Spinal cord (tissue), 10 donors: ENCODE measurements around the gene SEC14L6. TPM values are rescaled to one million over a fixed set of nuclear protein-coding genes. Genes with fewer than 3 reads are reported as not detected.
"Not testable (repeated sequence)": the region's sequence is repeated elsewhere in the genome, so short reads cannot be mapped to it uniquely, and the experiment has no call there.

Experiments
- DNase-seq, 6 donors: peaks; one replicate each; pipeline versions ENCODE4 v3.0.0 to v3.0.0-alpha.2; 2013 to 2015; ENCODE audit warnings: low spot score in 6 of 6, low read depth in 4 of 6
- H3K27ac ChIP-seq: one replicate; pipeline ENCODE4 v1.5.1; 2013; ENCODE audit warnings: low read depth, low read length, control low read depth
- H3K27me3 ChIP-seq: one replicate; pipeline ENCODE4 v1.6.1; 2013; ENCODE audit warnings: low read length; ENCODE audit not compliant: control insufficient read depth, insufficient read depth
- H3K36me3 ChIP-seq: one replicate; pipeline ENCODE4 v1.6.1; 2013; ENCODE audit warnings: low read length; ENCODE audit not compliant: control insufficient read depth, insufficient read depth
- H3K4me1 ChIP-seq: one replicate; pipeline ENCODE4 v1.6.1; 2013; ENCODE audit warnings: low read length; ENCODE audit not compliant: control insufficient read depth, insufficient read depth
- H3K4me3 ChIP-seq: one replicate; pipeline ENCODE4 v1.5.1; 2013; ENCODE audit warnings: low read depth, low read length, control low read depth
- H3K9me3 ChIP-seq: one replicate; pipeline ENCODE4 v1.6.1; 2013; ENCODE audit warnings: low read length; ENCODE audit not compliant: control insufficient read depth, insufficient read depth
- WGBS: methylation state at CpG from one replicate; pipeline ENCODE4 v1.1.5; 2013; ENCODE audit warnings: missing lambda C conversion rate; ENCODE audit not compliant: insufficient coverage; 5-methylcytosine and 5-hydroxymethylcytosine counted together
- long read RNA-seq, 4 donors: transcript quantifications; one replicate each; lab custom pipeline, GENCODE V29; 2026
- polyA plus RNA-seq, 2 donors: library from polyadenylated mRNA; unstranded; fragments of 120-200 nt; gene quantifications; one replicate each; pipeline ENCODE4 v1.2.1, GENCODE V29; 2013; ENCODE audit not compliant: insufficient read length in 2 of 2
- total RNA-seq, 2 donors: library from RNA; depleted of rRNA in 1 of 2; stranded (reverse); fragments of 120-200 nt in 1 of 2; fragments of >200 nt in 1 of 2; gene quantifications; one replicate each; pipeline versions ENCODE4 v1.2.3 to v1.2.4, GENCODE V29; 2013 to 2014
- donor health status: healthy.

SEC14L6 gene
- 1 to 10 TPM; 3.1 to 7.9 TPM for total RNA-seq
- 1 to 10 TPM; 2.6 to 3.9 TPM for polyA plus RNA-seq
- long read RNA-seq, donor 1: 0 reads
- long read RNA-seq, donor 2: 0 reads
- long read RNA-seq, donor 3: 0 reads
- long read RNA-seq, donor 4: 0 reads

GRCh38 chr22:30546616-30547015, at the start of gene SEC14L6:
Gene SEC14L6 (minus strand): TSS chr22:30546741. CDS start chr22:30546682, 59 bp downstream.
- Histone ChIP-seq H3K4me1 (peaks cover 22% of the 10 kb centered on the region), H3K36me3 (no peaks in the 10 kb centered on the region), H3K27me3 (peaks cover 3% of the 10 kb centered on the region), H3K9me3 (no peaks in the 10 kb centered on the region), H3K27ac (no peak within 1 kb of the TSS), H3K4me3 (no peak within 1 kb of the TSS)
- DNase-seq: no peak
- WGBS: 92% methylated on average over 7 of the region's 7 CpGs

- no peak for DNase-seq
- Histone ChIP-seq H3K4me1 (peaks cover 8% of the 10 kb centered on the region), H3K9me3 (no peaks in the 10 kb centered on the region), H3K27me3 (no peaks in the 10 kb centered on the region), H3K27ac (no peak overlapping the region), H3K4me3 (no peak overlapping the region), H3K36me3 (no peaks in the 10 kb centered on the region)
- 60% methylated on average over 2 of the region's 2 CpGs for WGBS
These were observed 49.7 kb upstream of the SEC14L6 start for GRCh38 chr22:30596199-30596598.

DNA sequence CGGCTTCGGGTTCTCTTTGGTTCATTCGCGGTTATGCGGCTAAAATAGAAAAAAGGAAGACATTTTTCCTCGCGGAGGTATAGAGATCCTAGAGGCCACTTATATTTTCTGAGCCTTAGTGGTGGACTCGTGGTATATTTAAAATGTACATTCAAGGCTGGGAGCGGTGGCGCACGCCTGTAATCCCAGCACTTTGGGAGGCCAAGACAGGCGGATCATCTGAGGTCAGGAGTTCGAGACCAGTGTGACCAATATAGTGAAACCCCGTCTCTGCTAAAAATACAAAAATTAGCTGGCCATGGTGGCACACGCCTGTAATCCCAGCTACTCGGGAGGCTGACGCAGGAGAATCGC, 45.8 kb upstream of the SEC14L6 start:
- not testable (repeated sequence) for DNase-seq, H3K27me3 ChIP-seq, H3K4me1 ChIP-seq, H3K9me3 ChIP-seq
- Histone ChIP-seq H3K27ac (peak overlapping the region; percentile 74), H3K36me3 (peaks cover 20% of the 10 kb centered on the region), H3K4me3 (peak overlapping the region; percentile 63)
- 33% methylated on average over 18 of the region's 18 CpGs for WGBS

- under 1% methylated on average over 45 of the region's 49 CpGs for WGBS
- peak; percentile 96 to 100 (median 98) for DNase-seq
- H3K4me1 ChIP-seq: peaks cover 10% of the 10 kb centered on the region
- H3K36me3 ChIP-seq: peaks cover 26% of the 10 kb centered on the region
- H3K4me3 ChIP-seq: peak within 1 kb of the TSS; percentile 63
- H3K27ac ChIP-seq: peak within 1 kb of the TSS; percentile 74
- H3K9me3 ChIP-seq: no peaks in the 10 kb centered on the region
- H3K27me3 ChIP-seq: no peaks in the 10 kb centered on the region
These were observed 45.2 kb upstream of the SEC14L6 start, which contains the start of gene PES1 for GRCh38 chr22:30591588-30592359. Gene PES1 (minus strand): TSS chr22:30591910. CDS start chr22:30591833, 77 bp downstream.

DNA sequence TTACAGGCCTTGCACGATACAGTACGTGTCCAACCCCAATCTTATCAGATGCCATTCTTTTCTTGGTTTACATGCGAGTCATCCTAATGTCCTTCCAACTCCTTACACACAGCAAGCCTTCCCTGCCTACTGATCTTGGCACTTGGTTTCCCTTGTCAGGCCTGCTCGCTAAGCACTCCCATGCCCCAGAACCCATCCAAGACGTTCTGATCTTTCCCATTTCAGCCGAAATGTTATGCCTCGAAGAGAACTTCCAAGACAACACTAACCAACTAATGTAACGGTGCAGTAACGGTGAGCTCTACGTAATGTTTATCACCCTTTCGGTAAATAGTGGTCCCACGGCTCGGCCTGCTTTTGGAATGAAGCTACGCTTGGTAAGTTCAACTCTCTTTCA, 44.6 kb upstream of the SEC14L6 start:
- Histone ChIP-seq H3K4me1 (peaks cover 10% of the 10 kb centered on the region), H3K9me3 (no peaks in the 10 kb centered on the region), H3K4me3 (peak overlapping the region; percentile 63), H3K27ac (no peak overlapping the region), H3K36me3 (peaks cover 32% of the 10 kb centered on the region), H3K27me3 (no peaks in the 10 kb centered on the region)
- DNase-seq: peak in 2 of 6 donors; percentile 1 to 18
- 6% methylated on average over 14 of the region's 14 CpGs for WGBS

- WGBS: 100% methylated on average over 5 of the region's 8 CpGs
- DNase-seq: no peak
- H3K27me3 ChIP-seq: no peaks in the 10 kb centered on the region
- no peak overlapping the region for H3K4me3 ChIP-seq
- no peaks in the 10 kb centered on the region for H3K9me3 ChIP-seq
- H3K36me3 ChIP-seq: peaks cover 78% of the 10 kb centered on the region
- H3K4me1 ChIP-seq: peaks cover 33% of the 10 kb centered on the region
- H3K27ac ChIP-seq: no peak overlapping the region
These were observed 39.9 kb upstream of the SEC14L6 start for GRCh38 chr22:30586414-30586813.

- WGBS: 96% methylated on average over 15 of the region's 15 CpGs
- Histone ChIP-seq H3K9me3 (no peaks in the 10 kb centered on the region), H3K4me1 (peaks cover 29% of the 10 kb centered on the region), H3K27me3 (no peaks in the 10 kb centered on the region), H3K27ac (no peak overlapping the region), H3K4me3 (no peak overlapping the region), H3K36me3 (peaks cover 96% of the 10 kb centered on the region)
- DNase-seq: no peak
These were observed 37.9 kb upstream of the SEC14L6 start for GRCh38 chr22:30584441-30584840.

DNA sequence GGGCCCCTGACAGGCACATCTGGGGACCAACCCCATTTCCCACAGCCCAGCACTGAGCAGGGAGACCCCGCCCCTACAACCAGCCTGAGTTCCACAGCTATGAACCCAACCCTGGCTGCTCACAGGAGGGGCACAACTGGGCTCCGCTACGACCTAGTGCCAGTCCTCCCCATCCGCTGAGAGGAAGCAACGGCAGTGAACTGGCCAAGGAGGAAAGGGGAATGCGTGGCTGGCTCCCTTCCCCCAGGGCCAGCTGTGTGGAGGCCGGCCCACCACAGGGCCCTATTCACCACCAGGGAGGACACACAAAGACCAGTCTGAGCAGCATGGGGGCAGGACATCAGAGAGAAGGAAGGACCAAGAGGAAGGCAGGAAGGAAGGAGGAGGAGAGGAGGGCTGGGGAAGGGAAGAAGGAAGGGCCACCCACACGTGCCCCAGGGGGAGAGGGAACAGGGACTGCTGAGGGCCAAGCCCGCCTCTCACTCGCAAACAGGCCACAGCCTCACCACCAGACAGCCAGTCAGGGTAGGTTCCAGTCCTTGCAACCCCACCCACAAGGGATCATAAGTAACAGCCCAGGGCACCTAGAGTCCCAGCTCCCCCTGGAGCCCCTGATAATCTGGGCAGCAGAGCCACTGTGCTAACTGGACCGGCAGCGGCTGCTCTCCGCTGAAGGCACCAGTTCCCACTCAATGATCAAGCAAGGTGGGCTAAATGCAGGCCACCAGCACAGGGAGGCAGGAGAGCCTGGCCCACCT, 36.4 kb upstream of the SEC14L6 start:
- peak in 2 of 6 donors; percentile 43 to 72 for DNase-seq
- H3K27ac ChIP-seq: peak overlapping the region; percentile 88

DNA sequence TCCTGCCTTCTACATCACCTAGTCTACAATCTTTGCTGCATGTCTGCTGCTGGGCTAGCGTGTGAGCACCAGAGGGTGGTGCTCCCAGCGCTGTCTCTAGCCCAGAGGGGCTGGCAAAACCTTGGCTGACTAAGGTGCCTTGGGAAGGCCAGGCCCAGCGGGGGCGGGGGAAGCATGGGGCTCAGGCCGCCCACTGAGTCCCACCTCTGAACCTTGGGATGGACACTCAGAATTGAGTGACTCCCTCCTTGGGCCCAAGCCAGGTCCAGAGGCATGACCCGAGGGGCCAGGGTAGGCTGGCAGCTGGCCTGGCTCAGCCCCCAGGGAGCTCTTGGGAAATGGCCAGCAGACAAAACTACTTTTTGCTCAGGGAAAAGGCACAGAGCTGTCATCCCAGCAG, 35.5 kb upstream of the SEC14L6 start:
- no peaks in the 10 kb centered on the region for H3K9me3 ChIP-seq
- H3K27ac ChIP-seq: peak overlapping the region; percentile 88
- no peak overlapping the region for H3K4me3 ChIP-seq
- H3K4me1 ChIP-seq: peaks cover 29% of the 10 kb centered on the region
- 87% methylated on average over 6 of the region's 6 CpGs for WGBS
- H3K27me3 ChIP-seq: no peaks in the 10 kb centered on the region
- H3K36me3 ChIP-seq: peaks cover 98% of the 10 kb centered on the region
- peak in 1 of 6 donors; percentile 15 for DNase-seq

More for the DNA sequence above, 36.4 kb upstream of the SEC14L6 start:
- no peak overlapping the region for H3K4me3 ChIP-seq
- 70% methylated on average over 8 of the region's 13 CpGs for WGBS
- H3K4me1 ChIP-seq: peaks cover 29% of the 10 kb centered on the region
- H3K9me3 ChIP-seq: no peaks in the 10 kb centered on the region
- peaks cover 99% of the 10 kb centered on the region for H3K36me3 ChIP-seq
- H3K27me3 ChIP-seq: no peaks in the 10 kb centered on the region
